DMS 273 (cell line): ENCODE results near the gene EPO.

Experiments used
- DNase-seq: peaks from one replicate; lab custom pipeline; 2025; ENCODE audit not compliant: unreplicated experiment; lab: John Stamatoyannopoulos, UW

Gene EPO

DNA sequence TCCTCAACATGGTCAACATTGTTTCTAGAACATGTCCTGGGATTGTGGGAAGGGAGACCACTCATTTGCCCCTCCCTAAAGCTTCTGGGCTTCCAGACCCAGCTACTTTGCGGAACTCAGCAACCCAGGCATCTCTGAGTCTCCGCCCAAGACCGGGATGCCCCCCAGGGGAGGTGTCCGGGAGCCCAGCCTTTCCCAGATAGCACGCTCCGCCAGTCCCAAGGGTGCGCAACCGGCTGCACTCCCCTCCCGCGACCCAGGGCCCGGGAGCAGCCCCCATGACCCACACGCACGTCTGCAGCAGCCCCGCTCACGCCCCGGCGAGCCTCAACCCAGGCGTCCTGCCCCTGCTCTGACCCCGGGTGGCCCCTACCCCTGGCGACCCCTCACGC lies at the start of gene EPO:
EPO (plus strand) TSS at position 190 of the 392 bp plus-strand sequence. CDS start 513 bp downstream, outside the sequence.
- DNase-seq = no peak

DNA sequence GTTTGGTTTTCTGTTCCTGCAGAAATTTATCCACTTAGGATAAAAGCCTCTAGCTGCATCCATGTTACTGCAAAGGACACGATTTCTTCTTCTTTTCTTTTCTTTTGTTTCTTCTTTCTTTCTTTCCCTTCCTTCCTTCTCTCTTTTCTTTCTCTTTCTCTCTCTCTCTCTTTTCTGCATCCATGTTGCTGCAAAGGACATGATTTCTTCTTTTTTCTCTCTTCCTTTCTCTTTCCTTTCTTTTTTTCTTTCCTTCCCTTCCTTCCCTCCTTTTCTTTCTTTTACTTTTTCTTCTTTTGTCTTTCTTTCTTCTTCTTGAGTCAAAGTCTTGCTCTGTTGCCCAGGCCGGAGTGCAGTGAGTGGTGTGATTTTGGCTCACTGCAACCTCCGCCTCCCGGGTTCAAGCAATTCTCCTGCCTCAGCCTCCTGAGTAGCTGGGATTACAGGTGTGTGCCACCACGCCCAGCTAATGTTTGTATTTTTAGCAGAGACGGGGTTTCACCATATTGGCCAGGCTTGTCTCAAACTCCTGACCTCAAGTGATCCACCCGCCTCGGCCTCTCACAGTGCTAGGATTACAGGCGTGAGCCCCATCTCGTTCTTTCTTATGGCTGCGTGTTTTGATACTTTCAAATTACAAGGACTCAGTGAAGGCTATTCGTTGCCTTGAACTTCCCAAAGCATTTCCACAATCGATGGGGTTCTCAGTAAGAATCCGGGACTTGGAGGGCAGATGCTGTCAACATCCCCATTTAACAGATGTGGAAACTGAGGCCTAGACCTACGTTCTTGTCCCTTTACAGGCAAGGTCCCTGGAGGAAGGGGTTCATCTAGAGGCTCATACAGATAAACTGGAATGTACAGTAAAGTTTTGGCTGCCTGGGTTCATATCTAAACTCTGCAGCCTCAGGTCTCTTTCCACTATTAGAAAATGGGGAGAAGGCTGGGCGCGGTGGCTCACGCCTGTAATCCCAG lies 48.6 kb upstream of the EPO start:
- no peak for DNase-seq

DNA sequence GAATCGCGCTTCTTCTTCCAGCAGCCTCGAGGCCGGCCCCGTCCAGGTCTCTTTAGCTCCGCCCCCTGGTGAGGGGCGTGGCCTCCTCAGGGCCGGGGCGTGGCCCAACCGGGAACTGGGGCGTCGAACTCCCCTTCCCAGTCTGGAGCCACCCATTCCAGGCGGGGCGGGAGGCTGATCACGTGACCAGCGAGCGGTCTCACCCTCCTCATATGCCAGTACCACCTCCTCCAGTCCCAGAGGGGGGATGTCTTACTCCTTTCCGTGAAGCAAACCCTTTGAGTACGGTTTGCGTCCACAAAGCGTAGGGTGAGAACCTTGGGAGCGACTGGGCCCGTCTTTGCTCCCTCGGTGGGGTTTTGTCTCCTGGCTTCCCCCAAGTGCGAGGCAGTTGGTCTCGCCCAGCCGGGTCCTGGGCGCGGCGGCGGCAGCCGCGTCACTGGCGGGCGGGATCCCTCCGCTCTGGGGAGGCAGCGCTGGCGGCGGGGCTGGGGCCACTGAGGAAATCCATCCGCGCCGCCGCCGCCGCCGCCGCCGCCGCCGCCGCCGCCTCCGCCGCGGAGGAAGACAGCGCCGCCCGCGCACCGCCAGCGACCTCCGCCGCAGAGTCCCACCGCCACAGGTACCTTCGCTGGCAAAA lies 46.8 kb upstream of the EPO start, which contains the start of gene GNB2:
GNB2 (plus strand) TSS at position 439 of the 640 bp plus-strand sequence. CDS start 2,526 bp downstream, outside the sequence.
- DNase-seq = peak; percentile 100

DNA sequence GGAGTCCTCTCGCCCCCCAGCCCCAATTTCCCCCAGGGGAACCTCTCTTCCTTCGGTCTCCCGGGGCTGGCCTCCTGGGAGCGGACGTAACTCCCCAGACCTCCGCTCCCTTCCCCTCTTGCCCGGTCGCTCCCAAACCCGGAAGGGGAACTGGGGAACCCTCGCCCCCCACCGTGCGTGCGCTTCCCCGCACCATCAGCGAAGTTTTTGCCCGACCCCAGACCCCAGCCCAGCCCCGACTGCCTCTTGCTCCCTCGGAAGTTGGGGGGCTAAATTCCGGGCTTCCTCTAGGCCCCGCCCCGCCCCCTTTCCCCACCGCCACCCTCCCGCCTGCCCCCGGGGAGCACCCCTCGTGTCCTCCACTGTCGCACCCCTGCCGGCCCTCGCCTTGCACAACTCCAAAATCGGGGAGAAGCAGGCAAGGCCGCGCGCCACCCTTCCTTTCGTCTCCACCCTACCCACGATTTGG lies 46.3 kb upstream of the EPO start:
- DNase-seq = peak; percentile 72

DNA sequence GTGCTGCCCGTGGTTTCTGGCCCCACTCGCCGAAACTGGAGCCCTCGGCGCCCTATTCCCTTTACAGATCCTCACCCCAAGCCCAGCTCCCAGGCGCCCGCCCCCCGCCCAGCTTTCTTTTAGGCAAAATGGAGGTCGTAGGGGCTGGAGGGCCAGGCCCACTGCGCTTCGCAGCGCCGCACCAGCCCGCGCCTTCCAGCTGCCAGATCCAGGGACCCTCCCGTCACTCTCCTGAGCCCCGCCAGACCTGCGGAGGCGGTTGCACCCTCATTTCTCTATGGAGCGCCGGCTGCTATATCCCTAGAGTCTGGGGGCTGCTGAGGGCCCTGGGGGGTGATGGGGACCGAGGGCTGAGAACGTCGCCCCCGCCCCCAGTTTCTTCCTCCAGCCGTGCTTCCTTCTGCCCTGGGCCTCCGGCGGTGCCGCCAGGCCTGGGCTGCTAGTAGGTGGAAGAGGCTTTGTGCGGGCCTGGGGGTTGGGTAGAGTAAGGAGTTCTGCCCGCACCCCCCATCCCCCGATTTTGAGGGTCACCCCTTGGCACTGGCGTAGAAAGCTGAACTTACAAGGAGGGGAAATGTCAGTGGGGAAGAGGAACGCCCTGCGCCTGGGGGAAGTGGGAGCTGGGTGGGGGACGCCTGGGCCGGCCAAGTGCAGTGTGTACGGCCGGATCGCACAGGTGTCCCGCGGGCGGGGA lies 45.7 kb upstream of the EPO start:
- DNase-seq = peak; percentile 79

DNA sequence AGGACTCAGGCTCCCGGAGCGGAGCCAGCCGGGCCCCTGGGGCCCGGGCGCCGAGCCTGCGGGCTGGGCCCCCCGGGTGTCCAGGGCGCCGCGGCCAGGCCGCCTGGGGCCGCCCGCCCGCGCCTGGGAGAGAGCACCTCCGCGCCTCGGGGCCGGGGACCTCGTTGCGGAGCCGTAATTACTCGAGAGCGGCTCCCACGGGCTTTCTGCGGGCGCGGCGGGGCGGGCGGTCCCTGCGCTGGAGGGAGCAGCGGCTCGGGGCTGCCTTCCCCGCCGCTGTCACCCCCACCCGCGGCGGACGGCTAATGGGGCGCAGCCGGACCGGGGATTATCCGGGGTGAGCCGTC lies 45.2 kb upstream of the EPO start:
- DNase-seq = no peak

DNA sequence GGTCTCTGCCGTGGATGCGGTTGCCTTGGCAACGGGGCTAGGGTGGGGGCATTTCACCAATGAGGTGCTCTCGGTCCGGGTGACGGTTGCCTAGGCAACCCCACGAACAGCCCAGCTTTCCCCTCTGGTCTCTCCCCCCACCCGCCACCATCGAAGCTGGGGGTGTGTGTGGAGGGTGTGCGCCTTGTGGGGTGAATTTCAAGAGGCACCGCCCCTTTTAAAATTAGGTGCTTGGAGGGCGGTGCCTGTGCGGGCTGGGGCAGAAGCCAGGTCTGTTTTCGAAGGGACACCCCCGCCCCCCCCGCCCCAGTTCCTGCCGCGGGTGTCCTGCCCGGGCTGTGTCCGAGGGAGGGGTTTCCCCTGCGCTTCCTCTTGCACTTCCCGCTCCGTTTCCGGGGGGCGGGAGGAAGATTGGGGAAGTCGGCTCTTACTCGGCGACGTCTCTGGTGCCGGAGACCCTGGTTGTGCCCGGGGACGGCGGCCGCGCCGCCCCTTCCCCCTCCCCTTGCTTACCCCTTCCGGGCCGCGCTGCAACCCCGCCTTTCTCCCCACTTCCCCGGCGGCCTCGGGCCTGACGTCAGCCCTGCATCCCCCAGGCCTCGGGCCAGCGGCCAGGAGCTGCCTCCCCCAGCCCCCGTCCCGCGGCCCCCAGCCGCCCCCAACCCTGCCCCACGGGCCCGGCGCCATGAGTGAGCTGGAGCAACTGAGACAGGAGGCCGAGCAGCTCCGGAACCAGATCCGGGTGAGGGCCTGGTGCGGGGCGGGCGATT lies 44.5 kb upstream of the EPO start:
- DNase-seq = peak; percentile 88

DNA sequence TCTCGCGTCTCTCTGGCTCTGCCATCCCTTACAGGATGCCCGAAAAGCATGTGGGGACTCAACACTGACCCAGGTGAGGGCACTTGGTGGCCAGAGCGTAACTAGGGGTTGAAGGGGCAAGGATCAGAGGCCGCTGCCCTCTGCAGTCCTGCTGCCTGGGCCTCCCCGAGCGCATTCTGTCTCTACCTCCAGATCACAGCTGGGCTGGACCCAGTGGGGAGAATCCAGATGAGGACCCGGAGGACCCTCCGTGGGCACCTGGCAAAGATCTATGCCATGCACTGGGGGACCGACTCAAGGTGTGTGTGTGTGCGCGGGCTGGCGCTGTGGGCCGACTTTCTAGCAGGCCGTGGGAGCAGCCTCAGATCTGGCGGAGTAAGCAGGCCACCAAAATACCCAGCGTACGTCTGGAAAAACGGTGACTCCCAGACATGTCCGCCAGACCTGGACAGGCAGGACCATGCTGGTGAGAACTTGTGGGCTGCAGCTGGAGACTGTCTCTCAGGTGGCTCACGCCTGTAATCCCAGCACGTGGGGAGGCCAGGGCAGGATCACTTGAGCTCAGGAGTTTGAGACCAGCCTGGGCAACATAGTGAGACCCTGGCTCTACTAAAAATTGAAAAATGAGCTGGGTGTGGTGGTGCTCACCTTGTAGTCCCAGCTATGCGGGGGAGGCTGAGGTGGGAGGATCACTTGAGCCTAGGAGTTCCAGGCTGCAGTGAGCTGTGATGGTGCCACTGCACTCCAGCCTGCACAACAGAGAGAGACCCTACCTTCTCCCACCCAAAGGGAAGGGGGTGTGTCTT lies 43.6 kb upstream of the EPO start:
- no peak for DNase-seq

DNA sequence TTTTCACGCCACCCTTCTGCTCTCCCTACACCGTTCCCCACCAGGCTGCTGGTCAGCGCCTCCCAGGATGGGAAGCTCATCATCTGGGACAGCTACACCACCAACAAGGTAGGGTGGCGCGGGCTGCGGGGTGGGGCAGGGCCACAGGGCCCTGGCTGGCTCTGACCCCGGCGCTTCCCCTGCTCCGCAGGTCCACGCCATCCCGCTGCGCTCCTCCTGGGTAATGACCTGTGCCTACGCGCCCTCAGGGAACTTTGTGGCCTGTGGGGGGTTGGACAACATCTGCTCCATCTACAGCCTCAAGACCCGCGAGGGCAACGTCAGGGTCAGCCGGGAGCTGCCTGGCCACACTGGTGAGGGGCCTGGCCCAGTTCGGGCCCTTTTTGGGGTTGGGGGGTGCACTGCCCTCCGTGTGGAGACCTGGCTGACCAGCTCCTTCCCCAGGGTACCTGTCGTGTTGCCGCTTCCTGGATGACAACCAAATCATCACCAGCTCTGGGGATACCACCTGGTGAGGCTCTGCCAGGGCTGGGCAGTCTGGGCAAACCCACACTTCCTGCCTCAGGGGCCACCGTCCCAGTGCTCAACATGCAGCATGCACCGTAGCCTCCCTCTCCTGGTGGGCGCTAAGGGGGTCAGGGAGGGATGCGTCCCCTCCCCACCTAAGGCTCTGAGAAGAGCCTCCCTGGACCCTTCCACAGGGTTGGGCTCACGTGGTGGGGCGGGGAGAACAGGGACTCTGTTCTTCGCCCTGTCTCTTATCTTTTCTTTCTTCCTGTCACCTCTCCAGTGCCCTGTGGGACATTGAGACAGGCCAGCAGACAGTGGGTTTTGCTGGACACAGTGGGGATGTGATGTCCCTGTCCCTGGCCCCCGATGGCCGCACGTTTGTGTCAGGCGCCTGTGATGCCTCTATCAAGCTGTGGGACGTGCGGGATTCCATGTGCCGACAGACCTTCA lies 42.7 kb upstream of the EPO start:
- no peak for DNase-seq

DNA sequence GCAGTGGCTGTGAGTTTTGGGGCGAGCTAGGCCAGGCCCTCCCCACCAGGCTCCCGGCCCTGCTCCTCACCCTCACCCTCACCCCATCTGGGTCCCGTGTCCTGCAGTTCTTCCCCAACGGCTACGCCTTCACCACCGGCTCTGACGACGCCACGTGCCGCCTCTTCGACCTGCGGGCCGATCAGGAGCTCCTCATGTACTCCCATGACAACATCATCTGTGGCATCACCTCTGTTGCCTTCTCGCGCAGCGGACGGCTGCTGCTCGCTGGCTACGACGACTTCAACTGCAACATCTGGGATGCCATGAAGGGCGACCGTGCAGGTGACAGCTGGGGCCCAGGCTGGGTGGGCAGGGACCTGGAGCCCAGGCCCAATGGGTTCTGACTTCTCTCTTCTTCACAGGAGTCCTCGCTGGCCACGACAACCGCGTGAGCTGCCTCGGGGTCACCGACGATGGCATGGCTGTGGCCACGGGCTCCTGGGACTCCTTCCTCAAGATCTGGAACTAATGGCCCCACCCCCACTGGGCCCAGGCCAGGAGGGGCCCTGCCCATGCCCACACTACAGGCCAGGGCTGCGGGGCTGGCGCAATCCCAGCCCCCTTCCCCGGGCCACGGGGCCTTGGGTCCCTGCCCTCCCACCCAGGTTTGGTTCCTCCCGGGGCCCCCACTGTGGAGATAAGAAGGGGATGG lies 41.8 kb upstream of the EPO start:
- peak; percentile 51 for DNase-seq

DNA sequence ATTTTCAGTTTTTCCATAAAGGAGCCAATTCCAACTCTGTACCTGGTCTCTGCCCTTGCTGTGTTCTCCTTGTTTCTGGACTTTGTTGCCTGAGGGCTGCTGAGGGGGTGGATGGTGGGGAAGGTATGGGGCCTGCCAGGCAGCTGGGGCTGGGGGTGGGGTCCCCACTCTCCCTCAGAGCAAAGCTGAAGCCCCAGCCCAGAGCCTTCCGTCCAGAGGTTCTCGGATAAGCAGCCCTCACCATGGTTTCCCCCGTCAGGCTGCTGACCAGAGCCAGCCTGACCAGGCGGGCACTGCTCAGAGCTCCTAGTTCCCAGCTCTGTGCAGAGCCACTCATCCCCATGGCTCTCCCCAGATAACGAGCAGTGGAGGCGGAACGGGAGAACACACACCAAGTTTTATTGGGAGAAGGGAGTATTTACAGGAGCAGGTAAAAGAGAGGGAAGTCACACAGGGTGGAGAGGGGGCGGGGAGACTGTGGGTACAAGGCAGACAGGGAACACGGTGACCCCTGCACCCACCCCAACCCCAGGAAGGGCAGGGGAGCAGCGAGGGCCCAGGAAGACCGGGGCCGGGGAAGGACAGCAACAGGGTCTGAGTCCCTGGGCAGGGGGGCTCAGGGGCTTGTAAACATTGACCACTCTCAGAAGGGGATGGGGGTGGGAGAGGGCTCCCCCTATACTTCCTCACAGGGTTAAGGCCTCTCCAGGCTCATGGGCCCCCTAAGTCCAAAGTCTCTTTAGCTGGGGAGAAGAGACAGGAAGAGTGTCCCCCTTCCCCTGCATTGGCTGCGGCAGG lies 40.9 kb upstream of the EPO start:
- DNase-seq = peak; percentile 53

DNA sequence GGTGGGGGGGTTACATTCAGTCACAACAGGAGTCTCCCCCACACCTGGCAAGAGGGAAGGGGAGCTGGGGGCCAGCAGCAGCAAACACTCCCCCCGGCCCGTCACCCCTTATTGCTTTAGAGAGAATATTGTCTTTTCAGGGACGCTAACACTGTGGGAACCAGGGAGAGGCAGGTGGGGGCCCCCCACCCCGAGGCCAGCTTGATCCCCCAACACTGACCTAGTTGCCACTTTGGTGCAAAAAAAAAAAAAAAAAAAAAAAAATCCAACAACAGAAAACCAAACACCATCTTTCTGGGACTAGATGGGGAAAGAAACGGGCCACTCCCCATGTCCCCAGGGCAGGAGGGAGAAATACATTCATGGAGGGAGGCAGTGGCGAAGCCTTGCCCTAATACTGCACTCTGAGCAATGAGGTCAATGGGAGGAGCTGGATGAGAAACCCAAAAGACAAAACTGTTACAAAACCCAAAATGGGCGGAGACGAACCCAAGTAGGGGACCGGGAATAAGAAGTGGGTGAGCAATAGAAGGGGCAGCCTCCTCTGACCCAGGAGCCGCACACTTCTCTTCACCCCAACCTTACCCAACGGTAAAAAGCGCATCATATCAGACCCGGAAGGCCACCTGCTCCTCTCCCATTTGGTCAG lies 40.2 kb upstream of the EPO start:
- DNase-seq = peak; percentile 61

DNA sequence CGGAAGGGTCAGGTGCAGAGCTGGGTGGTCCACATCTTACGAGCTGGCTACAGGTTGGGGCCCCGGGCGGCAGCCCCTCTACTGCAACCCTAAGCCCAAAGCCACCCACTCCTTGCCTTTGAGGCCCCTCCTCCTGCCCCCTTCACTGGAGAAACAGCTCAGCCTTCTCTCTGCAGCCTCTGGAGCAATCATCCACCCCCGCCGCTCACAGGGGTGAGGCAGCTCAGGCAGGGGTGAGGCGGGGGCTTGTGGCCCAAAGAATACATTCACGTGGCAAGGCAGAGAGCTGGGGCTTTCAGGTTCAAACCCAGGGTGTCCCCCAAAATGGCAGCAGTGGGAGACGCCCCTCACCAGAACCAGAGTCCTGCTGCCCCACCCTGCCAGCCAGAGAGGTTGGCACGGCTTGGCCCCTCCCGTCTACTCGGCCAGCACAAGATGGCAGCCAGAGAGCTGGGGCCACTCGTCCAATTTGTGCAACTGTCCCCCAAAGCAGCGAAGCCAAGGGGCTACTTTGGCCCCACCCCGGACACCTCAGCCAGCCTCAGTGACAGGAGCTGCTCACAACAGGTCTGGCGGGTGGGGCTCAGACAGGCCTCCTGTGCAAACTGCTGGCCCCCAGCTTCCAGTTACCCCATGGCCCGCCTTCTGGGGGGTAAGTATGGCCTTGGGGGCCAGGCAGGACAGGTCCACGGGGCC lies 39.5 kb upstream of the EPO start:
- peak; percentile 61 for DNase-seq

DNA sequence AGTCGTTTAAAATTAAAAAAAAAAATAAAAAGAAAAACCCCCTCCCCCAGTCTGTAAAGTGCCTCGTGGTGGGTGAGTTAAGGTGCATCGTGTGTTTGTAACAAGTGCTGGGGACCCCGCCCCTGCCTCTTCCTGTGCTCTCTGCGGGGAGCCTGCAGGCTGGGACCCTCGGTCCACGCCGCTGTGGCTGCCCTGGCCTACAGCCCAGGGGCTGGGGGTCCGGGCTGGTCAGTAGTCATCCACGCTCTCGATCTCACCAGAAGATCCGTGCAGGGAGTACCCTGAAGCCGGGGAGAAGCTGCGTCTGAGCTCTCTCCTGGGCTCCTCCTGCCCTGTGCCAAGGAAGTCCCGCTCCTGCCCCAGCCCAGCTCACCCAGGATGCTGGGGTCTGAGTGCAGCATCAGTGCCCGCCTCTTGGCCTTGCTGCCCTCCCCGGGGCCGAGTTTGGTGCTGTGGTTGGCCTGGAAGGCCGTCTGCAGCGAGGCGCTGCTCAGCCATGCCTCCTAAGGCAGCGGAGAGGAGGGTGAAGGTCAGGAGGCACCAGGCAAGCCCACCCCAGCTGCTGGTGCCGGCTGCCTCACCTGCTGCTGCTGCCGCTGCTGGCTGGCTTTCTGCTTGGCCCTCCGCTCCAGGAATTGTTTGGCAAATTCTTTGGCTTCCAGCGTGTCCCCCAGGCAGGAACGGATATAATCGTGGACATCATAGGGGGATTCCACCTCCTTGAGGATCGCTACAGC lies 38.6 kb upstream of the EPO start:
- DNase-seq = no peak

DNA sequence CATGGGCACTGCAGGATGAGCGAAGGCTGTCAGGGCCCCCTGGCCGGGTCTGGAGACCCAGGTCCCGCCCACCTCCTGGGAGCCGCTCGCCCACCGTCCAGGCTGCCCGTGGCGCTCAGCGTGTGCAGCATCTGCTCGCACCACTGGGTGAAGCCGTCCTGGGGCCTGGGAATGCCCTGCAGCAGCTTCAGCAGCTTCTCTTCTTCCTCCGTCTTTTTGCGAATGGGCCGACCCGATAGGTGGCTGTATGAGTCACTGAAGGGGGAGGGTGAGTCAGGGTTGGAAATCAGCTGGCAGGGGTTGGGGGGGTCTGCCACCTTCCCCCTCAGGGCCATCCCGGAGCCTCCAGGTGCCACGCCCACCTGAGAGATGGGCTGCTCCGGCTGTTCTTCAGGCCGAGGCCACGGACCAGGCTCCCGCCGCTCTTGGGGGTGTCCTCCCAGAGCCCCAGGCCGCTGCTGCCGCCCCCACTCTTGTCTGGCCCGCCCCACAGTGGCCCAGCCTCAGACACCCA lies 38.0 kb upstream of the EPO start:
- no peak for DNase-seq
